SKM-1 treated with dmso at 0.1 percent for 144 hours (cell line): ENCODE data around the gene ARX.

Experiments used
- DNase-seq: peaks from one replicate; lab custom pipeline; 2025; ENCODE audit not compliant: unreplicated experiment; lab: John Stamatoyannopoulos, UW

The ARX gene

GRCh38 chrX:25001808-25002660 lies 13.7 kb downstream of the ARX start:
- no peak for DNase-seq

- no peak for DNase-seq
Observed at GRCh38 chrX:24999511-24999910, 16.3 kb downstream of the ARX start.

GRCh38 chrX:24996096-24996709 lies 19.6 kb downstream of the ARX start:
- DNase-seq: no peak

- DNase-seq: no peak
Observed at GRCh38 chrX:24993879-24994278, 21.9 kb downstream of the ARX start.

GRCh38 chrX:24990535-24990934 lies 25.2 kb downstream of the ARX start:
- no peak for DNase-seq

- no peak for DNase-seq
Observed at GRCh38 chrX:24988314-24988713, 27.5 kb downstream of the ARX start.

- no peak for DNase-seq
Observed at GRCh38 chrX:24987731-24988130, 28.0 kb downstream of the ARX start.

GRCh38 chrX:24985120-24985519 lies 30.6 kb downstream of the ARX start:
- DNase-seq: no peak

GRCh38 chrX:24983931-24984330 lies 31.8 kb downstream of the ARX start:
- no peak for DNase-seq

GRCh38 chrX:24982306-24982965 lies 33.3 kb downstream of the ARX start:
- DNase-seq: no peak

GRCh38 chrX:24981030-24981429 lies 34.7 kb downstream of the ARX start:
- no peak for DNase-seq

- DNase-seq: no peak
Observed at GRCh38 chrX:24979081-24979480, 36.7 kb downstream of the ARX start.

GRCh38 chrX:24969812-24970211 lies 46.0 kb downstream of the ARX start:
- DNase-seq: no peak

GRCh38 chrX:24965372-24965771 lies 50.4 kb downstream of the ARX start:
- no peak for DNase-seq

GRCh38 chrX:24963823-24964222 lies 51.9 kb downstream of the ARX start:
- DNase-seq: no peak

GRCh38 chrX:24961809-24962208 lies 54.0 kb downstream of the ARX start:
- DNase-seq: no peak

GRCh38 chrX:24956828-24957227 lies 58.9 kb downstream of the ARX start:
- DNase-seq: no peak

- DNase-seq: no peak
Observed at GRCh38 chrX:24955372-24955930, 60.3 kb downstream of the ARX start.

GRCh38 chrX:24954732-24955131 lies 61.0 kb downstream of the ARX start:
- no peak for DNase-seq
